Astrocyte of the cerebellum (primary cell): Measurements from ENCODE around the gene CELF4.
A peak's percentile ranks its signal among the peaks of the same experiment; 100 is the strongest.

Experiments
- DNase-seq: peaks from one replicate; pipeline ENCODE4 v3.0.0-alpha.2; 2011; ENCODE audit warnings: low read depth
- H3K4me3 ChIP-seq: 2 replicates; pipeline ENCODE4 v1.5.1; 2011; ENCODE audit warnings: mild to moderate bottlenecking, low read depth, low read length, moderate library complexity
- in situ Hi-C: cut with HindIII; loops from 2 replicates; pipeline ENCODE4 v1.10.0; 2017; ENCODE audit warnings: low sequenced_read_pairs
- TF ChIP-seq, protein P1 (sequence below): IDR thresholded peaks from 2 replicates; pipeline ENCODE4 v1.5.1; 2012; ENCODE audit warnings: low read length, low read depth, moderate library complexity, mild to moderate bottlenecking; ENCODE audit errors: missing control alignments

CELF4 gene

DNA sequence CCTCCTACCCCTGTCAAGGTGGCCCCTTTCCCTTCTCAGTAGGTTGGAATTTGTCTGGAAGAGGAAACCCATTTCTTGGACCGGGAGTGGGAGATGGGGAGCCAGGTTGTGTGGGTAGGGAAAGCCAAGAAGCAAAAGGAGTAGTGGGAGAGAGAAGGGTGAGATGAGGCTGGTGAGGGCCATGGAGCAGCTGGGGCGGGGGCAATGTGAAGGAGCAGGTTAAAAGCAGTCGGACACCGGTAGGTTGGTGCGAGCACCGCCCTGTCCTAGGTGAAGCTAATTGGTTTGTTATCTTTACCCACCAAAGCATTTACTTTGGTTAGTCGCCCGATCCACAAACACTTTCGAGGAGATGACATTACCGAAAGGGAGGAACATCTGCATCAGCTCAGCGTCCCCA is 306.8 kb downstream of the CELF4 start:
- TF ChIP-seq, protein P1, sequence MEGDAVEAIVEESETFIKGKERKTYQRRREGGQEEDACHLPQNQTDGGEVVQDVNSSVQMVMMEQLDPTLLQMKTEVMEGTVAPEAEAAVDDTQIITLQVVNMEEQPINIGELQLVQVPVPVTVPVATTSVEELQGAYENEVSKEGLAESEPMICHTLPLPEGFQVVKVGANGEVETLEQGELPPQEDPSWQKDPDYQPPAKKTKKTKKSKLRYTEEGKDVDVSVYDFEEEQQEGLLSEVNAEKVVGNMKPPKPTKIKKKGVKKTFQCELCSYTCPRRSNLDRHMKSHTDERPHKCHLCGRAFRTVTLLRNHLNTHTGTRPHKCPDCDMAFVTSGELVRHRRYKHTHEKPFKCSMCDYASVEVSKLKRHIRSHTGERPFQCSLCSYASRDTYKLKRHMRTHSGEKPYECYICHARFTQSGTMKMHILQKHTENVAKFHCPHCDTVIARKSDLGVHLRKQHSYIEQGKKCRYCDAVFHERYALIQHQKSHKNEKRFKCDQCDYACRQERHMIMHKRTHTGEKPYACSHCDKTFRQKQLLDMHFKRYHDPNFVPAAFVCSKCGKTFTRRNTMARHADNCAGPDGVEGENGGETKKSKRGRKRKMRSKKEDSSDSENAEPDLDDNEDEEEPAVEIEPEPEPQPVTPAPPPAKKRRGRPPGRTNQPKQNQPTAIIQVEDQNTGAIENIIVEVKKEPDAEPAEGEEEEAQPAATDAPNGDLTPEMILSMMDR: no peak
- in situ Hi-C loops: no loop called here
- DNase-seq: no peak

DNA sequence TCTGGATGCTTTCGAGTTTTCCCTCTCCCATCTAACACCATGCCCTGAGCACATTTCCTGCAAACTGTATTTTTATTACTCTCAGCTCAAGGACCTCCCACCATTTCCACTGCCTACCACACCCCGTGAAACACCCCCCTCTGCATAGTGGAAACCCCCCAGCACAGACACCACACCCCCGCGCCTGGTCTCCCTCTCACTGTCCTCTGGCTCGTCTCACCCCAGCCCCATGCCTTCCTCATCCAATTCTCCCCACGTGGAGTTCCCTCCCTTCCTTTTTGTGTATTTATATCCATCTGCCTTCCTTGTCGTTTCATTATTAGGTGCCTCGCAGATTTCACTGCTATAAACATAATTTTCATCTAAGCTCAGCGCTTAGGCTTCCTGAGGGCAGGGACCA is 307.5 kb downstream of the CELF4 start:
- no peak for DNase-seq
- H3K4me3 ChIP-seq: no peak overlapping the region
- TF ChIP-seq, protein P1: no peak
- in situ Hi-C loops: no loop called here

More for the DNA sequence above, 306.8 kb downstream of the CELF4 start:
- H3K4me3 ChIP-seq: no peak overlapping the region

DNA sequence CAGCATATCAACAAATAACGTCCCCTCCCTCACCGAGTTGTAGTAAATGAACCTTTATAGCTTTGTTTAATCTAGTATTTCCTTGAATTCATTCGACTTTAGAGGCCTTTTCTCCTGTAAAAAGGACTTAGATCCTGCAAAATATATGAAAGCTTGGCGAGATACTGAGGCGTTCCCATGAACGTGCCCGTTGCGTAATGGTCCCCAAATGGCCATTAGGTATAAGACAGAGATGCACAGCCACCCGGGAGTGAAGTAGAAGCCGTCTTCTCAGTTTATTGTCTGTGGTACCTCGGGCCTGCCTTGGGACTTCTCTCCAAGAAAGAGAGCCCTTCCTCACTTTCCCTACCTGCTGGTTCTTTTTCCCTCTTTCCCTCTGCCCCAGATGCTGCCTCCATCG is 310.6 kb downstream of the CELF4 start:
- TF ChIP-seq, protein P1: no peak
- in situ Hi-C loops: no loop called here
- DNase-seq: no peak
- no peak overlapping the region for H3K4me3 ChIP-seq

DNA sequence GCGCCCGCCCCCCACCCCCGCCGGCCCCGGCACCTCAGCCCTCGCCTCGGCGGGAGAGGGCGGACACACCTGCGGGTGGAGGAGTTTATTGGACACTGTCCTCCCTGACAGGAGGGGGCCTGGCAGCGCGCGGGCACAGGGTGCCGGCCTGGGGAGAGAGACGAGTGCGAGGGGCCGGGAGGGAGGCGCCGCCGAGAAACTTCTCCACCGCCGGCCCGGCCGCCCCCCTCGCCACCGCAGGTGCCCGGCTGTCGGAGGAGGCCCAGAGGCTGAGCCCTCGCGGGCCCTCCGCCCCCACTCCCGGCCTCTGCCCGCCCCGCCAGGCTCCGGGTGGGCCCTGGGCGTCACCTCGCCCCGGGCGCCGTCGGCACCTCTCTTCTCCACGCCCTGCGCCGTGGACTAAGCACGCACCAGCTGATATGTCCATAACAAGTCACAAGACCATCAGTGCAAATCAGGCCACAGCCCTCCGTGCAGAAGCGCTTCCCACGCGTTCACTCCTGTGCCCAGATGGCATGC is 311.3 kb downstream of the CELF4 start:
- TF ChIP-seq, protein P1: no peak
- in situ Hi-C loops: no loop called here
- DNase-seq: no peak
- peak overlapping the region; percentile 36 for H3K4me3 ChIP-seq

DNA sequence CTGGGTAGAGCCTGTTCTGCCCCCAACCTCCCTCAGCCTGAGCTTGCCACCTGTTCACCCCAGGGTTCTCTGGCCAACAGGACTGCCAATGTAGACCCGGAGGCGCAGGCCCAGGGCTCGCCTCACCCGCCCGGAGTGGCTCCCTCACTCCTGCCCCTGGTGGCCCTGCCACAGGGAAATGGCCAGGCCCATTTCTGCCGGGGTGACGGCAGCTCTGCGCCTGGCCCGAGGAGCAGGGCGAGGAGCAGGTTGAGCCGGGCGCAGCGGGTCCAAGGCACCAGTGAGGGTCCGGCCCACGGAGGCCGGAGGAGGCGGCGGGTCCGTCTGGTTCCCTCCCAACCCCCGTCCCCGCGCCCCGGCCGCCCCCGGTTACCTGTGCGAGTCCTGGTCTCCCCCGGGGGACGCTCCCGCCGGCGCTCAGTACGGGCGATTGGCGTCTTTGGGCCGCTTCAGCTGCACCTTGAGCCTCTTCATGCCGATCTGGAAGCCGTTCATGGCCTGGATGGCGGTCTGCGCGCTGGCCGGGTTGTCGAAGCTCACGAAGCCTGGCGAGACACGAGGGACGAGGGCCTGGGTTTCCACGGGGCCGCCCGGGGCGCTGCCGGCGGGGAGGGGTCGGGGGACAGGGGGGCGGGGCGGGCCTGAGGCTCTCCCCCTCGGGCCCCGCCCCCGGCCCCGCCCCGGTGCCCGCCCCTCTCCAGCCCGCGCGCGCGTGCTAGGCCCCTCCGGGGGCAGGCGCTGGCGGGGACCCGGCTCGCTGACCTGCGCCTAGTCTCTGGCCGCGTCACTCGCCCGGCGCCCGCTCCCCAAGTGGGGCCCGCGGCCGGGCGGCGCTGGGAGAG is 312.0 kb downstream of the CELF4 start:
- in situ Hi-C loops: no loop called here
- no peak for DNase-seq
- TF ChIP-seq, protein P1: no peak
- peak overlapping the region; percentile 36 for H3K4me3 ChIP-seq

DNA sequence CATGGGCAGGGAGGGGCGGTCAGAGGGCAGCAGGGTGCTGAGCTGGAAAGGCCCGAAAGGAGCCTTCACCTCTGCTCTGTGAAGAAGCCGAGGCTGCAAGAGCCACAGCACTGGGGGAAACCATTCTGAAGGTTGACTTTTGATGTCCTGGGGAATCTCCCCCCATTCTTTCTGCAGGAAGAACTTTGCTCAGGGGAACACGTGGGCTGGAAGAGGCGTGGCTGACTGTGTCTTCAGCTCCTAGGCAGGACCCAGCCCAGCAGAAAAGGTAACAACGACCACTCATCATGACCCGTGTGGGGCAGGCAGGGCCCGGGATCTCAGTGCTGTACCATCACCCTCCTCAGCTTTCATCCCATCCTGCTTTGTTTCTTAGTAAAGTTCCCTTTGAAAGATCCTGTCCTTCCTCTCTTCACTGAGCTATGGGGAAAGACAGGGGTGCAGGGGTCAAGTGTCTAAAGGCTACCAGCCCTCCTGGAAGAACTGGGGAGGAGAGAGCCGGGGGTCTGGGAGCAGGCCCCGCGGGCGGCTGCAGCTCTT is 312.7 kb downstream of the CELF4 start:
- TF ChIP-seq, protein P1: no peak
- in situ Hi-C loops: no loop called here
- DNase-seq: no peak
- no peak overlapping the region for H3K4me3 ChIP-seq
